Measurements from ENCODE around the gene ZNF398. TPM values are rescaled to one million over a fixed set of nuclear protein-coding genes. Genes with fewer than 3 reads are reported as not detected.

The ZNF398 gene
- total RNA-seq, 1 donor from 2014 or later, result 16.6 TPM

DNA sequence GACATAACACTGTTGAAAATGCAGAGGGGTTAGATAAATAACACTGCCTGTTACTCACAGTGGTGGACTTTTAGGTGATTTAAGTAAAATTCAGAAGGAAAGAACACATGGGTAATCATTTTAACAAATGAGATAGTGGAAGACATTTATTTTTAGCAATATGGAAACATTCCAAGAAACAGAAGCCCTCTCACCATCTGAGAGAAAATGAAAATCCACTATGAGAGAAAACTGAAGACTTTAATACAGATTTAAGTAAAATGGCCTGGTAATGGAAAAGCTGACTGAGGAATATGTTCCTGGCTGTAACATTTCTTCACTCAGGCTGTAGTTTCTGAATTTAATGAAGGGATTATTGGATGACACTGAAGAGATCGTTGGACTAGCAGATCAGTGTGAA, 44.6 kb upstream of the ZNF398 start:
- Histone ChIP-seq H3K36me3 (ENCODE audit: insufficient read depth, low read length) (no peaks in the 10 kb centered on the region), H3K27ac (ENCODE audit: low read depth, low read length) (no peak overlapping the region), H4K20me1 (ENCODE audit: insufficient read depth, low read length) (no peaks in the 10 kb centered on the region), H3K79me2 (ENCODE audit: insufficient read depth, low read length) (no peaks in the 10 kb centered on the region), H3K4me2 (ENCODE audit: low read length) (no peak overlapping the region), H3K9ac (ENCODE audit: low read length) (no peak overlapping the region), H3K4me3 (ENCODE audit: insufficient read depth, low read depth, low read length) (no peak overlapping the region), H3K9me3 (ENCODE audit: insufficient read depth, low read depth, low read length) (no peaks in the 10 kb centered on the region), H2AFZ (ENCODE audit: low read depth, low read length) (no peak overlapping the region), H3K27me3 (ENCODE audit: insufficient read depth, low read length) (no peaks in the 10 kb centered on the region), H3K4me1 (ENCODE audit: insufficient read depth, low read length) (no peaks in the 10 kb centered on the region)
- H3K4me1 Mint-ChIP-seq (ENCODE audit: low read depth, unreplicated experiment), result no peaks in the 10 kb centered on the region
- no peak overlapping the region for H3K4me3 Mint-ChIP-seq (ENCODE audit: unreplicated experiment)
- no peaks in the 10 kb centered on the region for H3K27me3 Mint-ChIP-seq (ENCODE audit: low read depth, unreplicated experiment)
- no peak for TF ChIP-seq EZH2 (IDR thresholded peaks at IDR 0.05; ENCODE audit: insufficient read depth, low read length)
- TF ChIP-seq, protein P1, sequence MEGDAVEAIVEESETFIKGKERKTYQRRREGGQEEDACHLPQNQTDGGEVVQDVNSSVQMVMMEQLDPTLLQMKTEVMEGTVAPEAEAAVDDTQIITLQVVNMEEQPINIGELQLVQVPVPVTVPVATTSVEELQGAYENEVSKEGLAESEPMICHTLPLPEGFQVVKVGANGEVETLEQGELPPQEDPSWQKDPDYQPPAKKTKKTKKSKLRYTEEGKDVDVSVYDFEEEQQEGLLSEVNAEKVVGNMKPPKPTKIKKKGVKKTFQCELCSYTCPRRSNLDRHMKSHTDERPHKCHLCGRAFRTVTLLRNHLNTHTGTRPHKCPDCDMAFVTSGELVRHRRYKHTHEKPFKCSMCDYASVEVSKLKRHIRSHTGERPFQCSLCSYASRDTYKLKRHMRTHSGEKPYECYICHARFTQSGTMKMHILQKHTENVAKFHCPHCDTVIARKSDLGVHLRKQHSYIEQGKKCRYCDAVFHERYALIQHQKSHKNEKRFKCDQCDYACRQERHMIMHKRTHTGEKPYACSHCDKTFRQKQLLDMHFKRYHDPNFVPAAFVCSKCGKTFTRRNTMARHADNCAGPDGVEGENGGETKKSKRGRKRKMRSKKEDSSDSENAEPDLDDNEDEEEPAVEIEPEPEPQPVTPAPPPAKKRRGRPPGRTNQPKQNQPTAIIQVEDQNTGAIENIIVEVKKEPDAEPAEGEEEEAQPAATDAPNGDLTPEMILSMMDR (IDR thresholded peaks at IDR 0.05; ENCODE audit: insufficient read depth, low read depth, low read length), result no peak
- FAIRE-seq (no peak), DNase-seq (ENCODE audit: low read depth) (no peak)
- H3K36me3 Mint-ChIP-seq (ENCODE audit: low read depth, unreplicated experiment), result peaks cover 12% of the 10 kb centered on the region
- H3K9me3 Mint-ChIP-seq (ENCODE audit: unreplicated experiment), result no peaks in the 10 kb centered on the region
- no peak overlapping the region for H3K27ac Mint-ChIP-seq (ENCODE audit: unreplicated experiment)

DNA sequence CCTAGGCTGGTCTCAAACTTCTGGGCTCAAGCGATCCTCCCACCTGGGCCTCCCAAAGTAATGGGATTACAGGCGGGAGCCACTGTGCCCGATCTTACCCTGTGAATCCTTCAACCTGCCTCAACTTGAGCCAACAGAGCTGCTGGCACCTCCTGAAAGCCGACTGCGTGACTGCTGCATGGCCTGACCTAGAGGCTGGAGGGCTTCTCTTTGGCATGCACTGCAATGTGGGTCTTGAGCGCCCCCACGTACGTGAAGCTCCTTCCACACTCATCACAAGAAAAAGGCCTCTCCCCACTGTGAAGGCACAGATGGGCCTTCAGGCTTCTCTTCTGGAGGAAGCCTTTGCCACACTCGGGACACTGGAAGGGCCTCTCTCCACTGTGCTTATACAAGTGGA, 43.8 kb upstream of the ZNF398 start:
- no peak for DNase-seq (ENCODE audit: low read depth)
- Histone ChIP-seq H3K27me3 (ENCODE audit: insufficient read depth, low read length) (no peaks in the 10 kb centered on the region), H3K4me3 (ENCODE audit: insufficient read depth, low read depth, low read length) (no peak overlapping the region), H3K36me3 (ENCODE audit: insufficient read depth, low read length) (no peaks in the 10 kb centered on the region), H3K4me2 (ENCODE audit: low read length) (no peak overlapping the region), H3K9me3 (ENCODE audit: insufficient read depth, low read depth, low read length) (no peaks in the 10 kb centered on the region), H3K27ac (ENCODE audit: low read depth, low read length) (no peak overlapping the region), H4K20me1 (ENCODE audit: insufficient read depth, low read length) (no peaks in the 10 kb centered on the region), H3K9ac (ENCODE audit: low read length) (no peak overlapping the region), H3K4me1 (ENCODE audit: insufficient read depth, low read length) (no peaks in the 10 kb centered on the region), H3K79me2 (ENCODE audit: insufficient read depth, low read length) (no peaks in the 10 kb centered on the region), H2AFZ (ENCODE audit: low read depth, low read length) (no peak overlapping the region)
- H3K27me3 Mint-ChIP-seq (ENCODE audit: low read depth, unreplicated experiment), result no peaks in the 10 kb centered on the region
- no peaks in the 10 kb centered on the region for H3K9me3 Mint-ChIP-seq (ENCODE audit: unreplicated experiment)
- H3K4me1 Mint-ChIP-seq (ENCODE audit: low read depth, unreplicated experiment), result no peaks in the 10 kb centered on the region
- H3K36me3 Mint-ChIP-seq (ENCODE audit: low read depth, unreplicated experiment), result peaks cover 12% of the 10 kb centered on the region
- FAIRE-seq, result no peak
- H3K27ac Mint-ChIP-seq (ENCODE audit: unreplicated experiment), result no peak overlapping the region
- TF ChIP-seq, protein P1 (IDR thresholded peaks at IDR 0.05; ENCODE audit: insufficient read depth, low read depth, low read length), result no peak
- H3K4me3 Mint-ChIP-seq (ENCODE audit: unreplicated experiment), result no peak overlapping the region

DNA sequence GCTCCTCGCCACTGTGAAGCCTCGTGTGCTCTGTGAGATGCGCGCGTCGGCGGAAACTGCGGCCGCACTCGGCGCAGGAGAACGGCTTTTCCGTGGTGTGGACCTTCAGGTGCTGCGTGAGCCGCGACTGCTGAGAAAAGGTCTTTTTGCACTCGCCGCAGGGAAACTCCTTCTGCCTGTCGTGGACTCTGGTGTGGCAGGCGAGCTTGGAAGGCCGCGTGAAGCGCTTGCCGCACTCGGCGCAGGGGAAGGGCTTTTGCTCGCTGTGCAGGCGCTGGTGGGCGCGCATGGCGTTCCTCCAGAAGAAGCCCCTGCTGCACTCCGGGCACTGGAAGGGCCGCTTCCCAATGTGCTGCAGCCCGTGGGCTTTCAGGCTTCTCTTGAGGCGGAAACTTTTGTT, 43.0 kb upstream of the ZNF398 start:
- H3K27me3 Mint-ChIP-seq (ENCODE audit: low read depth, unreplicated experiment), result no peaks in the 10 kb centered on the region
- Histone ChIP-seq H3K4me3 (ENCODE audit: insufficient read depth, low read depth, low read length) (no peak overlapping the region), H3K36me3 (ENCODE audit: insufficient read depth, low read length) (no peaks in the 10 kb centered on the region), H2AFZ (ENCODE audit: low read depth, low read length) (no peak overlapping the region), H3K79me2 (ENCODE audit: insufficient read depth, low read length) (no peaks in the 10 kb centered on the region), H3K4me1 (ENCODE audit: insufficient read depth, low read length) (no peaks in the 10 kb centered on the region), H3K27ac (ENCODE audit: low read depth, low read length) (no peak overlapping the region), H3K27me3 (ENCODE audit: insufficient read depth, low read length) (no peaks in the 10 kb centered on the region), H3K9me3 (ENCODE audit: insufficient read depth, low read depth, low read length) (no peaks in the 10 kb centered on the region), H4K20me1 (ENCODE audit: insufficient read depth, low read length) (no peaks in the 10 kb centered on the region), H3K9ac (ENCODE audit: low read length) (no peak overlapping the region), H3K4me2 (ENCODE audit: low read length) (no peak overlapping the region)
- DNase-seq (ENCODE audit: low read depth) (no peak), FAIRE-seq (no peak)
- H3K9me3 Mint-ChIP-seq (ENCODE audit: unreplicated experiment), result no peaks in the 10 kb centered on the region
- no peaks in the 10 kb centered on the region for H3K4me1 Mint-ChIP-seq (ENCODE audit: low read depth, unreplicated experiment)
- no peak for TF ChIP-seq EZH2 (IDR thresholded peaks at IDR 0.05; ENCODE audit: insufficient read depth, low read length)
- TF ChIP-seq, protein P1 (IDR thresholded peaks at IDR 0.05; ENCODE audit: insufficient read depth, low read depth, low read length), result no peak
- peaks cover 12% of the 10 kb centered on the region for H3K36me3 Mint-ChIP-seq (ENCODE audit: low read depth, unreplicated experiment)
- H3K4me3 Mint-ChIP-seq (ENCODE audit: unreplicated experiment), result no peak overlapping the region
- no peak overlapping the region for H3K27ac Mint-ChIP-seq (ENCODE audit: unreplicated experiment)

All from astrocyte (in vitro differentiated cells and primary cell).